GM13976 (cell line): ENCODE data around the gene PLBD2.

Experiments used
- DNase-seq: peaks from one replicate; pipeline ENCODE4 v3.0.0; 2012; ENCODE audit warnings: low spot score
- CTCF ChIP-seq: IDR thresholded peaks from 2 replicates; pipeline ENCODE4 v1.5.1; 2012; ENCODE audit warnings: borderline replicate concordance, mild to moderate bottlenecking; ENCODE audit not compliant: insufficient read depth; ENCODE audit errors: extremely low read depth, missing control alignments, control extremely low read depth
- in situ Hi-C: fragments of 300-500 bp; cut with MboI; formaldehyde crosslinking; loops from one replicate; pipeline ENCODE4 v1.12.0; 2022; ENCODE audit warnings: low sequenced_read_pairs, mixed read lengths, inconsistent platforms; ENCODE audit not compliant: unreplicated experiment

The PLBD2 gene

GRCh38 chr12:113414519-113415038 lies 56.2 kb downstream of the PLBD2 start:
- DNase-seq: no peak
- TF ChIP-seq CTCF: no peak
- in situ Hi-C loops: no loop called here

- no peak for DNase-seq
- in situ Hi-C loops: no loop called here
Observed at GRCh38 chr12:113416091-113416754, 57.8 kb downstream of the PLBD2 start.

GRCh38 chr12:113418213-113418879 lies 60.0 kb downstream of the PLBD2 start:
- in situ Hi-C loops: no loop called here
- TF ChIP-seq CTCF: no peak
- no peak for DNase-seq

More at GRCh38 chr12:113416091-113416754, 57.8 kb downstream of the PLBD2 start:
- TF ChIP-seq CTCF: no peak

- no peak for DNase-seq
- in situ Hi-C loops: loop anchor here (10.0 kb wide), 1 partner anchor 226 kb away; no protein-coding TSS in a partner anchor
- no peak for TF ChIP-seq CTCF
Observed at GRCh38 chr12:113420996-113421595, 62.7 kb downstream of the PLBD2 start.

GRCh38 chr12:113422030-113422885 lies 63.9 kb downstream of the PLBD2 start, which contains the start of gene SDSL:
SDSL (plus strand) TSS chr12:113422380; CDS start chr12:113427983, 5,603 bp downstream.
- no peak for TF ChIP-seq CTCF
- DNase-seq: peak; percentile 67
- in situ Hi-C loops: loop anchor here (10.0 kb wide), 1 partner anchor 227 kb away; no protein-coding TSS in a partner anchor
